NCI-H1930 (cell line): ENCODE results near the gene COPG1.
A peak's percentile ranks its signal among the peaks of the same experiment; 100 is the strongest.
"Not testable (repeated sequence)": the region's sequence is repeated elsewhere in the genome, so short reads cannot be mapped to it uniquely, and the experiment has no call there.

ENCODE experiments used
- DNase-seq, 2 experiments: peaks; one replicate each; lab custom pipeline; 2025; lab: John Stamatoyannopoulos, UW

The COPG1 gene

DNA sequence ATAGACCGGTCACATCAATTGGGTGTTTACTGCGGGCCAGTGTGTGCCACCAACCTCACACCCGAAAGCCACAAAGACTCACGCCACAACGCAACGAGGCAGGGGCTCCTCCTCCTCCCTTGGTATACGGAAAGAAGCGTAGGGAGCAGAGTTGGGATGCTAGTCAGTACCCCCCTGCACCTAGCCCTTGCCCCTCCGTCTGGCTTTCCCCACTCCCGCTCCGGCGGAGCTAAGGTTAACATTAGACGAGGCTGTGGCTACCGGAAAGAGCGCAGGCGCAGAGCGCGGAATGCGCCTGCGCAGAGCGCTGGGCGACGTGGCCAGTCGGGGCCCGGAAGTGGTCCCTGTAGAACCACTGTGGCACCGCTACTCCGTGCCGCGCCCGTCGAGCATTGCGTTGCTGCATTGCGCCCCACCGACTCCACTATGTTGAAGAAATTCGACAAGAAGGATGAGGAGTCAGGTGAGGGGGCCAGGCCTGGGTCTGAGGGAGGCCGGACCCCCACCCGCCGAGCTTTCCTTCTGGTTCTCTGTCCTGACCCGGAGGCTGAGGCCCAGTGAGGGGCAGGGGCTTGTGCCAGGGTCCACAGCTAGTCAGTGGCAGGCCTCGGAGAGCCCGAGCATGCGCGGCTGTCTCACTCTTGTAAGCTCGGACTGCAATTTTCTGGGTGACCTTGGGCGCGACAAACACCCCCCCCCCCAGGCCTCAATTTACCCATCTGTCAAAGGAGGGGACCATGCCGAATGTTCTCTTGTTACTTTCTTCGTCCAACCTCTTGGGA is at the start of gene COPG1:
COPG1 (plus strand) TSS at position 323 of the 782 bp plus-strand sequence; CDS start at position 427, 104 bp downstream.
- peak; percentile 65 to 91 for DNase-seq

DNA sequence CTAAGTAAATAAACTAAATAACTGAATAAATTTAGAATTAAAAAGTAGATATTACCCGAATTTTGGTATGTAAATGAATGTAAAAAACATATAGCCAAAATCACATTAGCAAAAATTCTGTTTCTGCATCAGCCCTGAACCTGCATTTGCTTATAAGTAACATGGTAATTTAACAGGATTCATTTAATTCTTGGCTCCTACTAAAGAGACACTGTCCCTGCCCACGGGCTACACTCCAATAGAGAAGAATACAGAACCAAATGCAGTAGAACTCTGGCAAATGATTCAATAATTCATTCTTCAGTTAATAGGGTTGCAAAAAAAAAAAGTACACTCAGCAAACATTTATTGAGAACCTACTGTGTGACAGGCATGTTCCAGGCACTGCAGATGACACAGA is 44.9 kb upstream of the COPG1 start:
- DNase-seq, result no peak

DNA sequence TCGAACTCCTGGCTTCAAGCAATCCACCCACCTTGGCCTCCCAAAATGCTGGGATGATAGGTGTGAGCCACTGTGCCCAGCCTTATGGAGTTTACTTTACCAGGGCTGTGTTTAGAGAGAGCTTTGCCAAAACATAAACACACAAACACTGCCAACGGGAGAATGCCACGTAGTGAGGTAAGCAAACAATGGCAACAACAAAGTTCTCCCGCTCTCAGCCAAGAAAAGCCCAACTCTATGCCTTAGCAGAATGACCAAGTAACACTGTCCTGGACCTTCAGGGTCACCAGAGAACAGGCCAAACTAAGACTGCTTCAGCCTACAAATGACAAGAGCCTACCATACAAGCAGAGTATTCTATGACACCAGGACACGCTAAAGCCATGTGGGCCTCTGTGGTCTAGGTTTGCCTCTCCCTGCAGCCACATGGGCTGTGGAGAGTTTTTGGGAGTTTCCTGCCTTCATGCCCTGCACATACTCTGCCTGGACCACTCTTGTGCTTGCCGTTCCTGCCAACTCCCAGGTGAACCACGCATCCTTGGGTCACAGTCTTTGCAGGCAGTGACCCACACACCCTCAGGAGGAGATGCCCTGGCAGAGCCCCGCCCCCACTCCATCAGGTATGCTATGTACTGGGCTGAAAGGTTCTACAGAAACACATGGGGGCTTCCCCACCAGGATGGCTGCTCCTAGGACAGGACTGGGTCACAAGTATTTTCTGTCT is 44.1 kb upstream of the COPG1 start:
- DNase-seq, result no peak

GRCh38 chr3:129207479-129207878 is 41.9 kb upstream of the COPG1 start:
- no peak for DNase-seq

DNA sequence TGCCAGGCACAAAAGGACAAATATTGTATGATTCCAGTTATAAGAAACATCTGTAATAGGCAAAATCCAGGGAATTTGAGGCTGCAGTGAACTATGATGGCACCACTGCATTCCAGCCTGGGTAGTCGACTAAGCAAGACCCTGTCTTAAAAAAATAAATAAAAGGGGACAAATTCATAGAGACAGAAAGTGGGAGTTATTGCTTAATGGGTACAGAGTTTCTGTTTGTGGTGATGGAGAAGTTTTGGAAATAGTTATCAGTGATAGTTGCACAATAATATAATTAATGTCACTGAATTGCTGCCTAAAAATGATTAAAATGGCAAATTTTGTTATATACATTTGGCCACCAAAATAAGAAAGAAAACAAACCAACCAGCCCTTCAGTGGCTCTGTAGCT is 38.1 kb upstream of the COPG1 start:
- DNase-seq, result no peak

GRCh38 chr3:129211772-129212171 is 37.6 kb upstream of the COPG1 start:
- DNase-seq, result no peak

DNA sequence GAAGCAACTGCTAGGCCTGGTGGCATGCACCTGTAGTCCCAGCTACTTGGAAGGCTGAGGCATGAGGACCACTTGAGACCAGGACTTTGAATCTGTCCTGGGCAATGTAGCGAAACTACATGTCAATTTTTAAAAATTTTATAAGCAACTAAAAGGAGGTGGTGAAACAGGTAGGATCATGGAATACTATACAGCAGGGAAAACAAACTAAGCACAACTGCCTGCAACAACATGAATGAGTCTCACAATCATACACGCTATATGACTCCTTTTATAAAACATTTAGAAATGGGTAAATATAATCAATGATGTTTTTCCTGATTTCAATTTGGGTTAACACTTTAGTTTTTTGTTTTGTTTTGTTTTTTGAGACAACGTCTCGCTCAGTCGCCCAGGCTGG is 36.2 kb upstream of the COPG1 start:
- DNase-seq, result no peak

GRCh38 chr3:129218742-129219141 is 30.7 kb upstream of the COPG1 start:
- no peak for DNase-seq

GRCh38 chr3:129224387-129224786 is 25.0 kb upstream of the COPG1 start:
- not testable (repeated sequence) for DNase-seq

DNA sequence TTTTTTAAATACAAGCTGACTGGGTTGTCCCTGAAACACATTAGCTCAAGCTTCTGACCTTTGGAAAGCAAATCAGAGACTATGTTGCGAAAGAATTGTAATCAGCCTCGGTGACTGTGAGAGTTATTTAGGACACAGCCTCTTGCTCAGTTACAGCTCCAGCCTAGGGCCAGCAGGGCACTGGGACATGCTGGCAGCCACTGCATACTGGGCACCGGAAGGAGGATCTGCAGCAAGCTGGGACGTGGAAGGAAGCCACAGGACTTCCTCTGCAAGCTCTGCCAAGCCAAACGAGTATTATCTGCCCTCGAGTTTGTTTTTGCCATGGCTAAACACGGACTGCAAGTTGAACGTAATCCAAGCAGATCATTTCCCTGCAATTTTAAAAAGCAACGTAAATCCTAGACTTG is 24.4 kb upstream of the COPG1 start:
- no peak for DNase-seq

- no peak for DNase-seq
Measured at GRCh38 chr3:129226374-129226773, 23.0 kb upstream of the COPG1 start.

GRCh38 chr3:129228891-129229585 is 20.4 kb upstream of the COPG1 start:
- no peak for DNase-seq

GRCh38 chr3:129230311-129231019 is 18.9 kb upstream of the COPG1 start:
- no peak for DNase-seq

DNA sequence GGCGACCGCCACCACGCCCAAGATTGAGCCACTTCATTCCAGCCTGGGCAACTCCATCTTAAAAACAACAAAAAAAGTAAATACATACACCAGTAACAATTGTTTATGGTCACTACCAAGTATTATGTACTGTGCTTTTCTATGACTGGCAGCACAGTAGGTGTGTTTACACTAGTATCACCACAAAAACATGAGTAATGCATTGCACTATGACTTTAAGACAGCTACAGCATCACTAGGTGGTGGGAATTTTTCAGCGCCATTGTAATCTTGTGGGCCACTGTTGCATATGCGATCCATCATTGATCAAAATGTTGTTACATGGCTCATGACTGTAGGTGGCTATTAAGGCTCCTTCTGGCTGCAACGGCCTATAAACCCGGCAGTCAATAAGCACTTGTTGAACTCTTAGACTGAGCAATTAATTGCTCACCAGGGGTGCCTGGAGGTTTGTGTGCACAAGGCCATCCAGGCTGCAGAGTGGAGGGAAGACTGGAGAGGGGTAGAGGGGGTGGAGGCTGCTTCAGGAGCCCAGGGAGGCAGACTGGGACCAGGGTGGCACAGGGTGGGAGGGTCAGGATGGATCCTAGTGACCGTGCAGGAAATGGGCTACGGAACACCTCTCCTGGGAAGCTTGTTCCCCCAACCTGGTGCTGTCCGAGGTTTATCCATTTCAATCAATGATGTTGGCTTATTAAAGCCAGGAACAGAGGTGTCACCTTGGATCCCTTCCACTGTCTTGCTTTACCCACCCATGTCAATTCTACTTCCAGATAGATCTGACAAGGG is 17.9 kb upstream of the COPG1 start:
- DNase-seq, result no peak

DNA sequence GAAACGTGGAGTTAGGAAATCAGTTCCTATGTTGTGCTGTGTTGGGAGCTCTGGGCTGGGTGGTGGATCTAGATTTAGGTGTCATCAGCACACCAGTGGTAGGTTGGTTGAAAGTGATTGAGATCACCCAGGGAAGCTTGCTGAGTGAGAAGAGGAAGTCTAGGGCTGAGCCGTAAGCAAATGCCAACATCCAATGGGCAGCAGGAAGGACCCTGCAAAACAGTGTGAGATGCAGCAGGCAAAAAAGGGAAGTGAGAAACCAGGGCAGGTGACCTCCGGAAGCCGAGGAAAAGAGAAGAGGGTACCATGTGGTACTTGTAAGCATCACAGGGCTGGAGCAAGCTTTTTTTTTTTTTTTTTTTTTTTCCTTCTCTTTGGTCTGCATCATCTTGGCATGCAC is 15.9 kb upstream of the COPG1 start:
- no peak for DNase-seq

DNA sequence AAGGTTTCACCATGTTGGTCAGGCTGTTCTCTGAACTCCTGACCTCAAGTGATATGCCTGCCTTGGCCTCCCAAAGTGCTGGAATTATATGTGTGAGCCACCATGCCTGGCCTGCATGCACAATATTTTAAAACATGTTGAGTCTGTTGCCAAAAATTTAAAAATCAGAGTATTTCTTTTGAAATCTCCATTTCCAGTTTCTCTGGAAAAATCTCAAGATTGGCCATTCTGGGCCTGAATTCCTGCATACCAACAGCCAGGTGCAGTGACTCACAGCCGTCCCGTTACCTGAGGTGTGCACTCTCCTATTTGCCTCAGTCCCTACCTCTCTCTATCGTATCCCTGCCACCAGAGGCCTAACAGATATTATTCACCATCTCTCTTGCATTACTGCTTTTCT is 15.0 kb upstream of the COPG1 start:
- DNase-seq, result no peak

DNA sequence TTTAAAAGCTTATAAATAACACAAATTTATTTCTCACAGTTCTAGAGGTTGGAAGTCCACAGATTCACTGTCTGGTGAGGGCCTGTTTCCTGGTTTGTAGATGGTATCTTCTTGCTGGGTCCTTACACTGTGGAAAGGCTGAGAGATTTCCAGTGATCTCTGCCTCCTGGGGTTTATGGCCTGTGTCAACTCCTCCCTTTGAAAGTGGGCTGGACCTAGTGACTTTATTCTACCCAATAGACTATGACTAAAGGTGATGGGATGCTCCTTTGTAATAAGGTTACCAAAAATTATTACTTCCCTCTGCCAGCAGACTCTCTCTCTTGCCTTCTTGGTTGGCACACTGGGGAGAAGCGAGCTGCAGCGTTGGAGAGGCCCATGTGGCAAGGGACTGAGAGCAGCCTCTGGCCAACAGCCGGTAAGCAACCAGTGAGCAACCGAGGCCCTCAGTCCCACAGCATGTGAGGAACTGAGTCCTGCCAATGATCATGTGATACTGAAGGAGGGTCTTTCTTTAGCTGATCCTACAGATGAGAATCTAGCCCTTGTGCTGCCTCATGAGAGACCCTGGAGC is 14.0 kb upstream of the COPG1 start:
- no peak for DNase-seq

DNA sequence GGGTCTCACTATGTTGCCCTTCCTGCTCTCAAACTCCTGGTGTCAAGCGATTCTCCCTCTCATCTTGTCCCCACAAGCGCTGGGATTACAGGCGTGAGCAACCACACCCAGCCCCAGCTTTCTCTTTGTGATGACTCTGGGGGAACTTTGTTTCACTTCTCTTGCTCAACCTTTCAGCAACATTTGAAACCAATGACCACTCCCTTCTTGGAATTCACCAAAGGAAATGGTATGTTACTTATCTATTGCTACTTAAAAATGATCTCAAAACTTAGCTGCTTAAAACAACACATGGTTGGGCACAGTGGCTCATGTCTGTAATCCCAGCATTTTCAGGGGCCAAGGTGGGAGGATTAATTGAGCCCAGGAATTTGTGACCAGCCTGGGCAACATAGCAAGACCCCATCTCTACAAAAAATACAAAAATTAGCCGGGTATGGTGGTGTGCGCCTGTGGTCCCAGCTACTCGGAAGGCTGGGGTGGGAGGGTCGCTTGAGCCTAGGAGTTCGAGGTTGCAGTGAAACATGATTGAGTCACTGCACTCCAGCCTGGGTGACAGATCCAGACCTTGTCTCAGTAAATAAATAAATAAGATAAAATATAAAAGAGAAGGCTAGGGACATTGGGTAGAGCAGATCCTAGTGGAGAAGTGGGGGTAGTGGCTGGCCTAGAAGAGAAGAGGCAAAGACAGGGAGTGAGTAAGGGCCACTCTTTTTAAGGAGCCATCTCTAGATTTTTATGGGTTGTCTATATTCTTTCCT is 10.3 kb upstream of the COPG1 start:
- DNase-seq, result no peak

GRCh38 chr3:129239991-129240390 is 9.4 kb upstream of the COPG1 start:
- DNase-seq, result no peak

- no peak for DNase-seq
Measured at GRCh38 chr3:129240436-129240835, 9.0 kb upstream of the COPG1 start.
